ENCODE data around the gene PLA2G4B. TPM values are rescaled to one million over a fixed set of nuclear protein-coding genes. Genes with fewer than 3 reads are reported as not detected.

PLA2G4B gene
- total RNA-seq, 1 experiment from 2014 or later: 3.7 TPM

DNA sequence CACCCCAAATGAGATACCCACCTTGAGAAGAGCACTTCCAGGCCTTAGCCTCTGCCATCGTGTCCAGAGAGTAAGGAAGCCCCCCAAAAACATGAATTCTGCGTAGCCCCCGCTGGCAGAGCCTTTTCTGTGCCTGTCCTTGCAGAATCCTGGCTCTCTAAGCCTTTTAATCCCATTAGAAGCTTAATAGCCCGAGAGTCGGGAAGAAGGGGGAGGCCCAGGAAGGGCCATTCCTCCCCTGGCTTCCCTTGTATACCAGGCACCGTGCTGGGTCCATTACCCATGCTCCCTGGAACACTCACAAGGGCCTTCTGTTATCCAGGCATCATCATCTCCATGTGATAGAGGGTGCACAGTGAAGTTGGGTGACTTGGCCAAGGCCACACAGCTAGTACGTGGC lies 48.1 kb downstream of the PLA2G4B start:
- H3K4me1 Mint-ChIP-seq: peaks cover 14 to 18% of the 10 kb centered on the region in 2 experiments
- no peaks in the 10 kb centered on the region; a peak in 1 of 7 replicates for H3K36me3 Mint-ChIP-seq (ENCODE audit: insufficient read depth in 1 of 3, low read depth in 3 of 3)
- Histone ChIP-seq H4K5ac (ENCODE audit: insufficient read length, low read depth, low read length) (no peak overlapping the region), H2BK5ac (ENCODE audit: insufficient read length, low read length) (no peak overlapping the region), H3K4me1 (ENCODE audit: insufficient read depth, low read length) (no peaks in the 10 kb centered on the region), H2BK120ac (ENCODE audit: low read depth, low read length, poor library complexity, severe bottlenecking) (no peak overlapping the region), H3K23ac (ENCODE audit: insufficient read length, low read depth, low read length) (no peak overlapping the region), H3K79me1 (ENCODE audit: insufficient read depth, low read depth, low read length, poor library complexity, severe bottlenecking) (no peaks in the 10 kb centered on the region), H3K9ac (ENCODE audit: extremely low read depth, insufficient read length, low read length) (no peak overlapping the region), H2BK20ac (ENCODE audit: low read depth, low read length, poor library complexity, severe bottlenecking) (no peak overlapping the region), H2BK12ac (ENCODE audit: insufficient read length, low read depth, low read length) (no peak overlapping the region), H4K20me1 (ENCODE audit: control insufficient read depth, insufficient read depth, insufficient read length) (no peaks in the 10 kb centered on the region), H3K23me2 (ENCODE audit: insufficient read length, low read depth, low read length, poor library complexity, severe bottlenecking) (peaks cover 3% of the 10 kb centered on the region), H3K4ac (ENCODE audit: low read depth, low read length) (no peak overlapping the region), H3K79me2 (ENCODE audit: insufficient read depth, low read length) (no peaks in the 10 kb centered on the region), H2AK5ac (ENCODE audit: insufficient read length, low read length) (no peak overlapping the region), H3K4me2 (ENCODE audit: insufficient read depth, insufficient read length, low read length) (no peak overlapping the region), H3K18ac (ENCODE audit: insufficient read length, low read depth, low read length) (no peak overlapping the region), H2BK15ac (ENCODE audit: low read depth, low read length) (no peak overlapping the region), H4K8ac (replicated peaks; ENCODE audit: insufficient read length, low read depth, low read length) (no peak overlapping the region), H3K9me3 (ENCODE audit: control insufficient read depth, low read depth, low read length) (no peaks in the 10 kb centered on the region), H3T11ph (ENCODE audit: low read length) (no peak overlapping the region), H3K14ac (ENCODE audit: insufficient read depth, low read length) (no peak overlapping the region), H3K27me3 (ENCODE audit: insufficient read depth, low read length) (no peaks in the 10 kb centered on the region; the same call in 1 of the 2 replicates), H3K56ac (ENCODE audit: insufficient read length, low read depth, low read length) (no peak overlapping the region), H2AFZ (ENCODE audit: low read length) (no peak overlapping the region), H3K27ac (ENCODE audit: insufficient read length, low read depth, low read length) (no peak overlapping the region), H4K91ac (ENCODE audit: insufficient read length, low read depth, low read length) (no peak overlapping the region)
- H3K27me3 Mint-ChIP-seq (ENCODE audit: low read depth): peaks cover 26% of the 10 kb centered on the region
- no peak for DNase-seq
- no peak overlapping the region for H3K4me3 Mint-ChIP-seq
- H3K9me3 Mint-ChIP-seq: no peaks in the 10 kb centered on the region
- TF ChIP-seq, protein P1, sequence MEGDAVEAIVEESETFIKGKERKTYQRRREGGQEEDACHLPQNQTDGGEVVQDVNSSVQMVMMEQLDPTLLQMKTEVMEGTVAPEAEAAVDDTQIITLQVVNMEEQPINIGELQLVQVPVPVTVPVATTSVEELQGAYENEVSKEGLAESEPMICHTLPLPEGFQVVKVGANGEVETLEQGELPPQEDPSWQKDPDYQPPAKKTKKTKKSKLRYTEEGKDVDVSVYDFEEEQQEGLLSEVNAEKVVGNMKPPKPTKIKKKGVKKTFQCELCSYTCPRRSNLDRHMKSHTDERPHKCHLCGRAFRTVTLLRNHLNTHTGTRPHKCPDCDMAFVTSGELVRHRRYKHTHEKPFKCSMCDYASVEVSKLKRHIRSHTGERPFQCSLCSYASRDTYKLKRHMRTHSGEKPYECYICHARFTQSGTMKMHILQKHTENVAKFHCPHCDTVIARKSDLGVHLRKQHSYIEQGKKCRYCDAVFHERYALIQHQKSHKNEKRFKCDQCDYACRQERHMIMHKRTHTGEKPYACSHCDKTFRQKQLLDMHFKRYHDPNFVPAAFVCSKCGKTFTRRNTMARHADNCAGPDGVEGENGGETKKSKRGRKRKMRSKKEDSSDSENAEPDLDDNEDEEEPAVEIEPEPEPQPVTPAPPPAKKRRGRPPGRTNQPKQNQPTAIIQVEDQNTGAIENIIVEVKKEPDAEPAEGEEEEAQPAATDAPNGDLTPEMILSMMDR (conservative IDR thresholded peaks at IDR 0.05): no peak
- no peak overlapping the region for H3K27ac Mint-ChIP-seq
- no CpG with 5 or more reads among the region's 7 CpGs for WGBS (ENCODE audit: extremely low coverage, insufficient read length, low lambda C conversion rate)
